ENCODE measurements around the gene TIE1. TPM values are rescaled to one million over a fixed set of nuclear protein-coding genes. Genes with fewer than 3 reads are reported as not detected.

The TIE1 gene
- total and polyA plus RNA-seq, 2 experiments from 2014 or later, result 5.0 TPM; not detected in 1

DNA sequence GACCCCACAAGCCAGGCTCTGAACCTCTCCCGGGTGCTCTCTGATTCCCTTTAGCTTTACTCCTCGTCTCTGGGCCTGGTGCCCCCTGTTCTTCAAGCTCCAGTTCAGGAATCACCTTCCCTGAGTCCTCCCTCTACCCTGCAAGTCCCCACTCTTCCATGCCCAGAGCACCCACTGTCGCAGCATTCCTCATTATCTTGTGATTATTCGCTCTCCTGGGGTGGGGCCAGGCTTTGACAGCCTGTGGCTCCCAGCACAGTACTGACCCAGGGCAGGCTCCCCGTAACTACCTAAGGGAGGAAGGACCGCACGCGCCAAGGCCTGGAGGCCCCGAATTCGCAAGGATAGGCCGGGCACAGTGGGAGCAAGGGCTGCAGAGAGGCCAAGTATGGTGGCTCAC lies 14.7 kb upstream of the TIE1 start:
- no peak overlapping the region for H3K27ac ChIP-seq

DNA sequence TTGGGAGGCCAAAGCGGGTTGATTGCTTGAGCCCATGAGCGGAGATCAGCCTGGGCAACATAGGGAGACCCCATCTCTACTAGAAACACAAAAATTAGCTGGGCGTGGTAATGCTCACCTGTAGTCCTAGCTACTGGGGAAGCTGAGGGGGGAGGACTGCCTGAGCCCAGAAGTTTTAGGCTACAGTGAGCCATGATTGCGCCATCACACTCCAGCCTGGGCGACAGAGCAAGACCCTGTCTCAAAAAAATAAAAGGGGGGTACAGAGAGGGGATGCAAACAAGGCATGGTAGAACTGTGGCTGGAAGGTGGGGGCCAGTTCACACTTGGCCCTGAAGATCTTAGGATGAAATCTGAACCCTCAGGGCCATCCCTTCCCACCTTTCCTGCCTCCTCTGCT lies 14.2 kb upstream of the TIE1 start:
- H3K27me3 ChIP-seq, result no peaks in the 10 kb centered on the region
- DNase-seq (ENCODE audit: low read depth in 1 of 2, low spot score in 1 of 2), result no peak
- TF ChIP-seq, protein P1, sequence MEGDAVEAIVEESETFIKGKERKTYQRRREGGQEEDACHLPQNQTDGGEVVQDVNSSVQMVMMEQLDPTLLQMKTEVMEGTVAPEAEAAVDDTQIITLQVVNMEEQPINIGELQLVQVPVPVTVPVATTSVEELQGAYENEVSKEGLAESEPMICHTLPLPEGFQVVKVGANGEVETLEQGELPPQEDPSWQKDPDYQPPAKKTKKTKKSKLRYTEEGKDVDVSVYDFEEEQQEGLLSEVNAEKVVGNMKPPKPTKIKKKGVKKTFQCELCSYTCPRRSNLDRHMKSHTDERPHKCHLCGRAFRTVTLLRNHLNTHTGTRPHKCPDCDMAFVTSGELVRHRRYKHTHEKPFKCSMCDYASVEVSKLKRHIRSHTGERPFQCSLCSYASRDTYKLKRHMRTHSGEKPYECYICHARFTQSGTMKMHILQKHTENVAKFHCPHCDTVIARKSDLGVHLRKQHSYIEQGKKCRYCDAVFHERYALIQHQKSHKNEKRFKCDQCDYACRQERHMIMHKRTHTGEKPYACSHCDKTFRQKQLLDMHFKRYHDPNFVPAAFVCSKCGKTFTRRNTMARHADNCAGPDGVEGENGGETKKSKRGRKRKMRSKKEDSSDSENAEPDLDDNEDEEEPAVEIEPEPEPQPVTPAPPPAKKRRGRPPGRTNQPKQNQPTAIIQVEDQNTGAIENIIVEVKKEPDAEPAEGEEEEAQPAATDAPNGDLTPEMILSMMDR (IDR thresholded peaks at IDR 0.05; ENCODE audit: low read depth, low read length), result no peak
- no peak overlapping the region for H3K27ac ChIP-seq
- no peaks in the 10 kb centered on the region for H3K36me3 ChIP-seq
- H3K4me1 ChIP-seq (ENCODE audit: low read depth), result no peaks in the 10 kb centered on the region
- no peaks in the 10 kb centered on the region for H3K9me3 ChIP-seq (ENCODE audit: low read depth)
- H3K4me3 ChIP-seq, result no peak overlapping the region

More for the DNA sequence above, 14.7 kb upstream of the TIE1 start:
- no peaks in the 10 kb centered on the region for H3K4me1 ChIP-seq (ENCODE audit: low read depth)
- no peaks in the 10 kb centered on the region for H3K27me3 ChIP-seq
- H3K36me3 ChIP-seq, result no peaks in the 10 kb centered on the region
- no peaks in the 10 kb centered on the region for H3K9me3 ChIP-seq (ENCODE audit: low read depth)
- TF ChIP-seq, protein P1 (IDR thresholded peaks at IDR 0.05; ENCODE audit: low read depth, low read length), result no peak
- H3K4me3 ChIP-seq, result no peak overlapping the region
- DNase-seq (ENCODE audit: low read depth in 1 of 2, low spot score in 1 of 2), result no peak

DNA sequence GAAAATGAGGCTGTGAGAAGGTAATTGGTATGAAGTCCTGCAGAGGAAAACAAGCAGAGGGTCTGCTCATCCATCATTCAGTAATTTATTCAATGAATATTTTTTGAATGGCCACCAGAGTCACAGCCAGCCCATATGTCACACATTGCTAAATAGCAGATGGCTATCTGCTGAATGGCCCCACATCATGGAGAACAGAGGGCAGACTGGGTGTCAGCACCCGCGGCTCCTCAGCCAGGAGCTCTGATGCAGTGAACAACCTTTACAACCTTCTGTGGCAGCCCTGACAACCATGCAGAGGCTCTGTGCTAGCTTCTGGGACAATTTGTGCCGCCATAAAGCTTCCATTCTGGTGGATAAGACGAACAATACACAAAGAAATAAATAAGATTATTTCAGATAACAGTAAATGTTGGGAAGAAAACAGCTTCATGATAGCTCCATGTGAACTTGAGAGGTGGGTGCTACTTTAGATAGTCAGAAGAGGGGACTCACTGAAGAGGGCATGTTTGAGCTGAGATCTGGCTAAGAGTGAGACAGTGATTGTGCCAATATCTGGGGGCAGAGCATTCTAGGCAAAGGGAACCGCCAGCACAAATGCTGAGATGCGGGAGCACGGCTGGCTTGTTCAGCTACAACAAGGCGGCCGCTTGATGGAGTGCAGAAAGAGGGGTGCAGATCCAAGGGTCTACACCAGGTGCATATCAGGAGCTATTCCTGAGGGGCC lies 12.6 kb upstream of the TIE1 start:
- Histone ChIP-seq H3K27ac (no peak overlapping the region), H3K27me3 (no peaks in the 10 kb centered on the region), H3K9me3 (ENCODE audit: low read depth) (no peaks in the 10 kb centered on the region), H3K4me1 (ENCODE audit: low read depth) (no peaks in the 10 kb centered on the region), H3K36me3 (no peaks in the 10 kb centered on the region), H3K4me3 (no peak overlapping the region)
- no peak for DNase-seq (ENCODE audit: low read depth in 1 of 2, low spot score in 1 of 2)
- TF ChIP-seq, protein P1 (IDR thresholded peaks at IDR 0.05; ENCODE audit: low read depth, low read length), result no peak

DNA sequence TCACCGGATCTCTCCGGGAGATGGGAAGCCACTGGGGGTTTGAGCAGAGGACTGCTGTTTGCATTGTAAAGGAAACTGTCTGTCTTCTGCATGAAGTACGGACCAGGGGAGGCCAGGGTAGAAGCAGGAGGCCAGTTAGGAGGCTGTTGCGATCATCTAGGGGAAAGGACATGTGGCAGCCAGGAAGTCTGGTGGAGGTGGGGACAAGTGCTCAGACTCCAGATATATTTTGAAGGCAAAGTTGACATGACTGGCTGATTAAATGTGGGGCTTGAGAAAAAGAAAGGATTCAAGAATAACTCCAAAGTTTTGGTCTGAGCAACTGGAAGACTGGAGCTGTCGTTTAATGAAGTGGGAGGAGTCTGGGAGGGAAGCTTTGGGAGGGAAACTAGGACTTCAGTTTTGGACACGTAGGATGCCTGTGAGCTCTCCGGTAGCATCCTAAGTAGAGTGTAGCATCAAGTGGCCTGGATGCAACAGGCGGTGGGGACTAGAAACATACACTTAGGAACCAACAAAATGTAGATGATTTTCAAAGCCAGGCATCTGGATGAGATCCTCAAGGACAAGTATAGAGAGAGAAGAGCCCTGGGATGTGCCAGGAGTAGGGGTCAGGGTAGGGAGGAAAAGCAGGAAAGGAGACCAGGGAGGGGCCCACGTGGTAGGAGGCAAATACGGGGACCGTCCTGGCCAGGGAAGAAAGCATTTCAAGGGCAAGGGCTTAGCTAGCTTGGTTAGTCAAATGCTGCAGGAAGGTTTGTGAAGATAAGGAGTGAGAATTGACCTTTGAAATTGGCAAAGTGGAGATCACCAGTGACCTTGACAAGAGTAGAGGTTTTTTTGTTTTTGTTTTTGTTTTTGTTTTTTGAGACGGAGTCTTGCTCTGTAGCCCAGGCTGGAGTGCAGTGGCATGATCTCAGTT lies 11.7 kb upstream of the TIE1 start:
- Histone ChIP-seq H3K9me3 (ENCODE audit: low read depth) (no peaks in the 10 kb centered on the region), H3K27me3 (no peaks in the 10 kb centered on the region), H3K36me3 (no peaks in the 10 kb centered on the region), H3K27ac (no peak overlapping the region), H3K4me3 (no peak overlapping the region), H3K4me1 (ENCODE audit: low read depth) (no peaks in the 10 kb centered on the region)
- TF ChIP-seq, protein P1 (IDR thresholded peaks at IDR 0.05; ENCODE audit: low read depth, low read length), result no peak
- no peak for DNase-seq (ENCODE audit: low read depth in 1 of 2, low spot score in 1 of 2)

DNA sequence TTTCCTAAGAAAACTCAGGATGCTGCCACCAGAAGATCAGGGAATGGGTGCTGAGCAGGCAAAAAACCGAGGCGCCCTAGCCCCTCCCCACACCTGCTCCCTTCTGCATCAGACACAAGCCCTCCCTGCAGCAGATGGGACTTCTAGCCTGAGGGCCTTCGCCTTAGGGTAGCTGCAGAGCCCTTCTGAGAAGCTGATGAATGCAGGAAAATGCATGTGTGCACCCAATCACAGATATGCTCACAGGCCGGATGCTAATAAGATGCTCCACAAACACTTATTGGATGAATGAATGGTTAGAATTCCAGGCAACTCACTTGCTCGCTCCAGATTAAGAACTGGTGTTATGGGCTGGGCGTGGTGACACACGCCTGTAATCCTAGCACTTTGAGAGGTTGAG lies 8.6 kb upstream of the TIE1 start:
- TF ChIP-seq, protein P1 (IDR thresholded peaks at IDR 0.05; ENCODE audit: low read depth, low read length), result no peak
- DNase-seq (ENCODE audit: low read depth in 1 of 2, low spot score in 1 of 2), result no peak
- H3K9me3 ChIP-seq (ENCODE audit: low read depth), result no peaks in the 10 kb centered on the region
- H3K4me3 ChIP-seq, result no peak overlapping the region
- H3K27me3 ChIP-seq, result no peaks in the 10 kb centered on the region
- H3K27ac ChIP-seq, result no peak overlapping the region
- H3K36me3 ChIP-seq, result no peaks in the 10 kb centered on the region
- peaks cover 13% of the 10 kb centered on the region for H3K4me1 ChIP-seq (ENCODE audit: low read depth)

Data from cardiac muscle cell (in vitro differentiated cells and primary cell).